ENCODE measurements around the gene SNX7.

The SNX7 gene

GRCh38 chr1:98697781-98698180 is 36.3 kb downstream of the SNX7 start:
- no peak for DNase-seq

- DNase-seq, result no peak
Observed at GRCh38 chr1:98698625-98699024, 37.1 kb downstream of the SNX7 start.

- no peak for DNase-seq
Observed at GRCh38 chr1:98700228-98700627, 38.7 kb downstream of the SNX7 start.

GRCh38 chr1:98702976-98703375 is 41.5 kb downstream of the SNX7 start:
- no peak for DNase-seq

GRCh38 chr1:98704474-98704873 is 43.0 kb downstream of the SNX7 start:
- no peak for DNase-seq

GRCh38 chr1:98704971-98705370 is 43.5 kb downstream of the SNX7 start:
- DNase-seq, result no peak

- no peak for DNase-seq
Observed at GRCh38 chr1:98705591-98705990, 44.1 kb downstream of the SNX7 start.

- DNase-seq, result no peak
Observed at GRCh38 chr1:98706173-98706843, 44.8 kb downstream of the SNX7 start.

GRCh38 chr1:98707556-98707955 is 46.0 kb downstream of the SNX7 start:
- DNase-seq, result no peak

- DNase-seq, result no peak
Observed at GRCh38 chr1:98709906-98710305, 48.4 kb downstream of the SNX7 start.

- no peak for DNase-seq
Observed at GRCh38 chr1:98723574-98723973, 62.1 kb downstream of the SNX7 start.

GRCh38 chr1:98732985-98733781 is 71.7 kb downstream of the SNX7 start:
- no peak for DNase-seq

- no peak for DNase-seq
Observed at GRCh38 chr1:98733782-98734112, 72.2 kb downstream of the SNX7 start.

- DNase-seq, result no peak
Observed at GRCh38 chr1:98735756-98736155, 74.2 kb downstream of the SNX7 start.

GRCh38 chr1:98737835-98738234 is 76.3 kb downstream of the SNX7 start:
- no peak for DNase-seq

GRCh38 chr1:98739762-98740161 is 78.2 kb downstream of the SNX7 start:
- DNase-seq, result no peak

GRCh38 chr1:98741164-98741563 is 79.6 kb downstream of the SNX7 start:
- no peak for DNase-seq

GRCh38 chr1:98749152-98749756 is 87.7 kb downstream of the SNX7 start:
- DNase-seq, result no peak

GRCh38 chr1:98754176-98754575 is 92.7 kb downstream of the SNX7 start:
- no peak for DNase-seq

- no peak for DNase-seq
Observed at GRCh38 chr1:98761219-98761865, 99.8 kb downstream of the SNX7 start.

GRCh38 chr1:98763488-98764150 is 102.1 kb downstream of the SNX7 start:
- no peak for DNase-seq

GRCh38 chr1:98764485-98764884 is 103.0 kb downstream of the SNX7 start:
- no peak for DNase-seq

GRCh38 chr1:98766255-98766654 is 104.7 kb downstream of the SNX7 start:
- DNase-seq, result no peak
